ENCODE results near the gene CLIC1.

CLIC1 gene

DNA sequence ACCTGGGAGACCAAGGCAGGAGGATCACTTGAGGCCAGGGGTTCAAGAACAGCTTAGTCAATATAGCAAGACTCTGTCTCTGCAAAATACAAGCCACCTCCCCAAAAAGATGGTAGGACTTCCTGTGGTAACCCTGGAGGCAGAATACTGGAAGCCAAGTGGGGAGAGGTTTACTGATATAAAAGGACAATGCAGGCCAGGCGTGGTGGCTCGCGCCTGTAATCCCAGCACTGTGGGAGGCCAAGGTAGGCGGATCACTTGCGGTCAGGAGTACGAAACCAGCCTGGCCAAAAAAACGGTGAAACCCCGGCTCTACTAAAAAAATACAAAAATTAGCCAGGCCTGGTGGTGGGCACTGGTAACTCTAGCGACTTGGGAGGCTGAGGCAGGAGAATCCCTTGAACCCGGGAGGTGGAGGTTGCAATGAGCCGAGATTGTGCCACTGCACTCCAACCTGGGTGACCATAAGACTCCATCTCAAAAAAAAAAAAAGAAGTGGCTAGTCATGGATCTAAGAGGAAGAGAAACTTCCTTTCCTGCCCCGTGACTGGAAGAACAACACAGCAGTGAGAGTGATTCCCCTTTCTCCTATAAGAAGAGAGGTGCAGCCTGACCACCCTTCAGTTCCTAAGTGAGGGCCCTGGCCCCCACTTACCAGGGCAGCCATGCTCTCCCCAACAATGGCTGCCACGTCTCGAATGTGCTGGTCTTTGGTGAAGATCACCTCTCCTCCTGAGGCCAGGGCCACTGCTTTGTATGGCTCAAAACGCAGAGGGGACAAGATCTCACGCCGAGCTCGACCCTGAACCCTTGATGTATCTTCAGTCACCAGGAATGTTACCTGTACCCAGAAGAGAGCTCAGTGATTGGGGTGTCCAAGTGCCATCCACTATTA lies 32.3 kb upstream of the CLIC1 start:
- DNase-seq (ENCODE audit: low read depth) = no peak

DNA sequence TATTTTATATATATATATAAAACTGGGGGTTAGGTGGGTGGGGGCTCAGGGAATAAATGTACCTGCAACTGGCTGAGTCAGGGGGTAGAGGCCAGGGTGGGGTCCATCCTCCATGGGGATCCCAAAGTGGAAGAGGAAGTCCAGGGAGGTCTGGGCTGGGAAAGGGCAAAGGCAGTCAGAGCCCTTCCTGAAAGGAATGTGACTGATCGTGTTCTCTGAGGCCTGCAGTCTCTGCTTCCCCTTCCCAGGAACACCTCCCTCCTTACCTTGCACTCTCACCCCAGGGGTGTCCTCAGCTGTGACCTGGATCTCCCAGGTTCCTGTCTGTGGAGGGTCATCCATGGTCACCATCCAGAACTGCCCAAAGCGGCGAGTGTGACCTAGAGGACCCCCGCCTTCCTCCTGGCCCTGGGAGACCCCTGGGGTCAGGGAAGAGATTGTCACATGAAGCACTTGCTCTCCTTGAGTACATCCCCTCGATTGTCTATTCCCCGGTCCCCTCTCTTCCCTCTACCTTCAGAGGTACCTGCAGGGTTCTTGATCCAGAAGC lies 30.8 kb upstream of the CLIC1 start:
- DNase-seq (ENCODE audit: low read depth) = no peak

DNA sequence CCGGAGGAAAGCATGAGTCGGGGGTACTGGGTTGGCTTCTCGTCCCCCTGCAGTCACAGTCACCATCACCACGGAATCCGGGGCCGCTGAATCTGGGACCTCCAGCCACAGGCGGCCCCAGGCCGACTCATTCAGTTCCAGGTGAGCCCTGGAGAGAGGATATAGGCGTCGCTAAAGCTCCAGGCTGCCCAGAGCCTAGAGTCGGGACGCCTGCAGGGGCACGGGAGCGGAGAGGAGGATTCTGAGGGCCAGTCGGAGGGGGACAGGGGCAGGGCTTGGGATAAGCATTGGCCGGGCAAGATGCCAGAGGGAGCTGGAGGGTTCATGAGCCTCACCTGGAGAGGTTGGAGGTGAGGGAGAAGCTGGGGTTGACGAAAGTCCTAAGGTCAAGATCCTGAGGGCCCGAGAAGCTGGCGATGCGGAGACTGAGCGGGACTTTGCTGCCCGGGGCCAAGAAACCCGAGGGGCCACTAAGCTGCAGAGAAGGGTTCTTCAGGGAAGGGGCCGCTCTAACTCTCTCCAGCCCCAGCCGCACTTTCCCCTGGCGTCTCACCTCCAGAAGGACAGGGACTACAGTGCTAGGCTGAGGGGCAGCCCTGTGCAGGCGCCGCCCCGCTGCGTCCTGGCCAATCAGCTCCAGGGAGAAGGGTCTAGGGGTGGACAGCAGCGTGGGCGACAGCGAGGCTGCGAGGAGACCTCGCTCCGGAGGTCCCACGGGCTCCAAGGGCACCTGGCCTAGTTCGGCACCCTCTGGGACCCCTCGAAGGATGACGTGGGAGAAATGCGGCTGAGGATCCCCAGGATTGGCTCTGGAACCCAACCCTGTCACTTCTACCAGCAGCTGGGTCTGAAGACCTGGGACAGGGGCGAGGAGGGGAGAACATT lies 29.8 kb upstream of the CLIC1 start:
- no peak for DNase-seq (ENCODE audit: low read depth)

DNA sequence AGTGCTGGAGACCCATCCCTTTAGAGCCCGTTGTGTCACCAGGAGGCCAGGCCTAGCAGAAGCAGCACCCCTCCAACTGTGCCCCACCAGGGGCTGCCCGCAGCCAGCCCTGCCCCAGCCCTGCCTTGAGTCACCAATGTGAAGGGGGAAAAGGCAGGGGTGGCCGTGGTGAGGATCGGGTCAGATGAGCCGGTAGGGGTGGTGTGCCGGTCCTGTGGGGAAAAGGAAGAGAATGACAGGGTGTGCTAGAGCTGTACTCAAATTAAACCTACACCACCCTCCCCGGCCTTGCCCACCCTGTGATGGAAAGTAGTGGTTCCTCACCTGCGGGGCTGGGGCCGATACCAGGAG lies 29.2 kb upstream of the CLIC1 start:
- DNase-seq (ENCODE audit: low read depth) = no peak

DNA sequence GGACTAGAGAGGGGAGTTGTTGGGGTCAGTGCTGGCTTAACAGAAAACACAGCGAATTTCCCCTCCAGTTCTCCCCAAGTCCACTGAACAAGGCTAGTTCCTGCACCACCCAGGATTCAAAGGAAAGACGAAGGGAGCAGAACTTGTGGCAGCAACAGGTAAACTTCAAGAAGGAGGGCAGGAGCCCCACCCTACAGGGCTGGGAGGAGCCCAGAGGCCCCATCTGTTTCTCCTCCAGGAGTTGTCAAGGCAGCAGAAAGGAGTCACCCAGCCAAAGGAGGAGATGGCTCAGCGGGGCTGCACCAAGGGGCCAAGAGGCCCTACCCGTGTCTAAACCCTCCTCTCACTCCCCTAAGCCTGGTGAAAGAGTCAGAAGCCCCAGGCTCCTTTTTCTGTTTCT lies 27.9 kb upstream of the CLIC1 start:
- DNase-seq (ENCODE audit: low read depth) = no peak

DNA sequence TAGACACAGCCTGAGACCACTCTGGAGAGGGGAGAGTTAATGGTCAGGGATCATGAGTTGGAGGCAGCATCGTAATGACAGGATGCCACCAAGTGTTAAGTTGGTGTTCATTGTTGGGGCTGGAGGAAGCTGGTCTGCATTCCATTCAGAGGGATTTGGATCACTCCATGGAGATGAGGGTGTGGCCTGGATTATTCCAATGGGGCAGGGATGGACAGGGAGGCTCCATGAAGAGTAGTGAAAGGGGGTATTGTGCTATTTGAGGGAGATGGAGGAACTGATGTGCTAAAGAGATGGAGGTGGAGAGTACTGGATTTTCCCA lies 27.2 kb upstream of the CLIC1 start:
- peak; percentile 45 for DNase-seq (ENCODE audit: low read depth)

DNA sequence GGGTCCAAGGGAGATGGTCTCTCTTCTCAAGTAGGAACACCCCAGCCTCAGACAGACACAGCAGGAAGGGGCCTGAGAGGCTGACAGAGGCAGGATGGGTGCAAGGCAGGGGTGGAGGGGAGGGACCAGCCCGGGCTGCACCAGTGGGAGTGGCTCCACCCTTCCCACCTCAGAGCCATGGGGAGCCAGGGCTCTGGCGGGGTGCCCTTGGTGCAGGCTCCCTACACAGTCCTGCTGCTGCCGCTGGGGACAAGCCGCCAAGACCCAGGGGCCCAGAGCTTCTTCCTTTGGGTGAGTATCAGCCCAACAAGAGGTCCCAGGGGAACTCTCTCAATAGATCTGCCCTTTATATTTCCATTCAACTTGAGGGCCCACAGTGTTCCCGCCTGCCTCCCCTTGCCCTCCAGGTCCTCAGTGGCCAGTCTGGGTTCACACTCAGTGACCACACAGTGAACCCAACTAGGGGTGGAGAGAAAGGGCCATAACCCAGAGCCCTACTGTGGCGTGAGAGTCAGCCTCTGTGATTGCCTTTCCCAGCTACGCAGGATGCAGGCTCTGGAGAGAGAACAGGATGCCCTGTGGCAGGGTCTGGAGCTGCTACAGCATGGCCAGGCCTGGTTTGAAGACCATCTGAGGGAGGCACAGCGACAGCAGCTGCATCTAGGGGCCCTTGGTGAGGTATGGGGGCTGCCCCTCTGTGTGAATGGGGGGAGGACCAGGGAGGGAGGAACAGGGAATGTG lies 26.7 kb upstream of the CLIC1 start:
- DNase-seq (ENCODE audit: low read depth) = no peak

DNA sequence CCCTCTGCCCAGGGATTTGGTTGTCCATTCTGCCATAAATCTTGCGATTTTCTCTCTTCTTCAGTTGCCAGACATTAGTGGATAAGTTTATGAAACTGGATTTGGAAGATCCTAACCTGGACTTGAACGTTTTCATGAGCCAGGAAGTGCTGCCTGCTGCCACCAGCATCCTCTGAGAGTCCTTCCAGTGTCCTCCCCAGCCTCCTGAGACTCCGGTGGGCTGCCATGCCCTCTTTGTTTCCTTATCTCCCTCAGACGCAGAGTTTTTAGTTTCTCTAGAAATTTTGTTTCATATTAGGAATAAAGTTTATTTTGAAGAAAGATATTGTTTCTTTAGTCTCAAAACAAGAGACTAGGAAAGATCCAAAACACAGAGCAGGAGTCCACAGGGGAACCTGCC lies 26.0 kb upstream of the CLIC1 start, which contains the start of gene SAPCD1:
TSS of gene SAPCD1 (plus strand) at position 301 of the 400 bp plus-strand sequence. CDS start 399 bp downstream, outside the sequence.
- DNase-seq (ENCODE audit: low read depth) = no peak

DNA sequence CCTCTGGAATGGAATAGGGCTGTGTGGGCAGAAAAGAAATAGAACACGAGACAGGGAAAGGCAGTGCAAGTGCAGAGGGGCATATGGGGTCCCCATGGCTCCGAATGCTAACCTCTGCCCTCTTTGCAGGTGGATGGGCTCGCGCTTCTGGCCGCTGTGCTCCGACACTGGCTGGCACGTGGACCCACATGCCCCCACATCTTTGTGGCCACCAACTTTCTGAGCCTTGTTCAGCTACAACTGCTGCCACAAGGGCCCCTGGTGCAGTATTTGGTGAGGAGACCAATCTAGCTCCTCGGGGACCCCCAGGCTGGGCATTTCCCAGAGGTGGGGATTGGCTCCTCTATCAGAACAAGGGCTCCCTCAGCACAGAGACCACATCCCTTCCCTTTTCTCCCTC lies 25.0 kb upstream of the CLIC1 start:
- DNase-seq (ENCODE audit: low read depth) = no peak

DNA sequence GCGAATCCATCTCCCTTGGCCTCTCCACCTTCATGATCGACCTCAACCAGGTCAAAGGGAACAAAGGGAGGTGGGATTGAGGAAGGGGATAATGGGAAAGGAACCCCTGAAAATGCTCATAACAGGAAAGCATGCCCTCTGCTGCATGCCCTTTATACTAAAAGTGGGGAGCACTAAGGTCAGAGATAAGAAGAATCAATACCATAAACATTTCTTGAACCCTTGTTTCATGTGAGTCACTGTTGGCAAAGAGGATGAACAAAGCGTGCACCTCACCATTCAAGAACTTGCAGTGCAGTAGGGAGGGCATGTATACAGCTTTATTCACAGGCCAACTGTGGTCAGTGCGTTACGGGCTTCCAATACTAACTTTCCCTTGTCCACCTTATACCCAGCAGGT lies 24.5 kb upstream of the CLIC1 start:
- DNase-seq (ENCODE audit: low read depth) = no peak

DNA sequence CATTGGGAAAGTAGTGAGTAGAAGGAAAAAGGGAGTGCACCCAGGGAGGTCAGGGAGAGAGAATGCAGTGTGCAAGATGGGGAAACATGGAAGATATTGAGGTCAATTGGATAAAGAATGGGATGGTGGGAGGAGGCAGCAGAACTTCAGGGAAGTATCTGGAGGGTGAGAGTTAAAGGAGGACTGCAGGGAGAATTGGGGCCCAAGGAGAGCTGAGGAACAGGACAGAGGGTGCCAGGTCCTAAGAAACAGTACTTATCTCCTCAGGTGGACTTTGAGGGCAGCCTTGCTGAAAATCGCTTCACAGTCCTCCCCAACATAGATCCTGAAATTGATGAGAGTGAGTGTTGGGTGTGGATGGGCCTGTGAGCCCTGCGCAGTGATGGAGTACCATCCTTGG lies 22.0 kb upstream of the CLIC1 start:
- no peak for DNase-seq (ENCODE audit: low read depth)

DNA sequence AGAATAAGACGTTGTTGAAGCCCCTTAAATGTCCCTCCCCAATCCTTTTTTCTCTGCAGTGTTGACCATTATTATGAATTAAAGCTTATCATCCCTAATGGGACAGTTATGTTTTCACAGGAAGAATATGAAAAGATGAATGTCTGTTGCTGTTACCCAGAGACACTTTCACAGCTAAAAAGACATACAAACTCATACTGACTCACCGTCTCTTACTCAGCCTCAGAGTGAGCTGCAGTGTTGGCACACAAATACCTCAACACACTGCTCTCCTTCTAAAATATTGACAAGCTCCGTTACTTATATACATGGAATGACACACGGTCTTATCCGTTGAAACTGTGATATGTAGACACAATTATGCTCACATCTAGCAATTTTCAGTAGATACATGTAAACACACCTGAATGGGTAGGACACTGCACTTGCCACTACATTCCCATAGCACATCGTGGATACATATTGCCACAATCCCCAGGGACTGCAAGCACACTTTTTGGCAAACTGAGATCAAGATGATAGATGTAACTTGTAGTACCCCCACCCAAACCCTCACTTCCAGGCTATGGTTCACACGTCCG lies 16.5 kb upstream of the CLIC1 start:
- peak; percentile 29 for DNase-seq (ENCODE audit: low read depth)

DNA sequence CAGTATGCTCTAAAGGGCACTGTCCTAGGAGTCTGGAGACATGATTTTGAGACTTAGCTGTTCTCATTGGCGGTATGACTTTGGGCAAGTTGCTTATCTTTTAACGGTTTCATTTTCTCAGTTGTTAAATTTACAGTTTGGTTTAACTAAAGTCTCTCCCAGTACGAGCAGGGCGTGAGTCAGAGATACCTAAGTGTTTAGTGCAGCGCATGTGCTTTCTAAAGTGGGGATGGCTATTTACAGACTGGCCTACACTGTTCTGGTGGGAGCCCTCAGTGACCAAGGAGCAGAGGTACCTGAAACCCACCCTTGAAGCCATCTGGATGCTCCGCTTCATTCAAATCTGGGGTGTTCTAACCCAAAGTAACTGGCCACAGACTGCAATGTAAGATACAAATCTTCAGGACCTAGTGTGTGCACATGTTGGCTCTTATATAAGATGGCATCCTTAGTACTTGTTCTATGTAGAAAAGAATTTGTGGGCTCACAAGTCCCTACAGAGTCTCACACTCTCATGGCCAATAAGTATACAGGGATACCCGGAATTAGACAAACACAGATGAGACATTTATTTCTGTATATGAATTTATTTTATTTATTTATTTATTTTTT lies 14.2 kb upstream of the CLIC1 start:
- DNase-seq (ENCODE audit: low read depth) = no peak

DNA sequence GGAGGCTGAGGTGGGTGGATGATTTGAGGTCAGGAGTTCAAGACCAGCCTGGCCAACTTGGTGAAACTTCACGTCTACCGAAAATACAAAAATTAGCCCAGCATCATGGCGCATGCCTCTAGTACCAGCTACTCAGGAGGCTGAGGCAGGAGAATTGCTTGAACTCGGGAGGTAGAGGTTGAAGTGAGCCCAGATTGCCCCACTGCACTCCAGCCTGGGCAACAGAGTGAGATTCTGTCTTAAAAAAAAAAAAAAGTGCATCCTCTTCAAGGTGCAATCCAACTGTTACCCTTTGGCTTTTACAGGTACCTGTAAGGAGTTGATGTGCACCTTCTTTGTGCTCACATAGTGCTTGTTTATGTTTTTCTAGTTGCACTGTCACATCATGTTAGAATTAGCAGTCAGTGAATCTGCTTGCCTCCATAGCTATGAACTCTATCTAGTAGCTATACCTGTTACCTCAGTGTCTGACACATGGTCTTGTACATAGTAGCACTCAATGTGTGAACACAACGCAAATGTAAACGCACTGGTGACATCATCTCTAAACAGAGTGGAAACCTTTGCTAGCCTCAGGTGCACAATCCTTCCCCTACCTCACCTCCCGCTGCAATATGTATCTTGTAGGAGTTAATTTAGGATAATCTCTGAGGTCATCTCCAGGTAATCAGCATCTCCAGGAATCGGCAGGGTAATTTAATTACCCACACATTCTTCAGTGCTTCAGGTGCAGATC lies 13.1 kb upstream of the CLIC1 start:
- no peak for DNase-seq (ENCODE audit: low read depth)

DNA sequence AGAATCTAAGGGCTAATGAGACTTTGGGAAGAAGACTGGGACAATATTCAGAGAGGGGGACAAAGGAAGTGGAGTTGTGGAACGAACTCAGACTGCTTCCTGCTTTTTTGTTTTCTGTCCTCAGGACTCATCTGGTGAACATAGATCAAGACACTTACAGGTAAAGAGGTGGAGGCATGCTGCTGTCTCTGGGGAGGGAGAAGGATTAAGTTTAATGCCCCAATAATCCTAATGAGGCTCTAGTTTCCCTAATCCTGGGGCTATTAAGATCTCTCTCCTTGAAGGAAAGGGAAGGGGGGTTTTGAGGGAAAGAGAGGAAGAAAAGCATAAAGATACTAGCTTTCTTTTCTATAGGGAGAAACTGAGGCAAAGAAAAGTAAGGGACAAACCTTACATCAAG lies 8.1 kb upstream of the CLIC1 start:
- DNase-seq (ENCODE audit: low read depth) = no peak

DNA sequence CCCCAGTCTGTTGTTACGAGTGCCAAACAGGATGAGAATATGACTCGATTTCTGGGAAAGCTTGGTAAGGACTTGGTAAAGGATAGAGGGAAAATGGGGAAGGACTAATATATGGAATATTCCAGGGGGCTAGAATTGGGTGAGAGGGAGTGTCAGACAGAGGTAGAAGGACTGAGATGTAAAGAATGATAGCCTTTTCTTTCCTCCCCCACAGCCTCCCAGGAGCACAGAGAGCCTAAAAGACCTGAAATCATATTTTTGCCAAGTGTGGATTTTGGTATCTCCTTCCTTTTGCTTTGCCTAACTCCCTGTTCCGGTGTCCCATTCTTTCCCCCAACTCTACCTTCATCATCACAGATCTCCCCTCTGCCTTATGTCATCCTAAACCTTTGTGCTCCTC lies 6.6 kb upstream of the CLIC1 start:
- no peak for DNase-seq (ENCODE audit: low read depth)

DNA sequence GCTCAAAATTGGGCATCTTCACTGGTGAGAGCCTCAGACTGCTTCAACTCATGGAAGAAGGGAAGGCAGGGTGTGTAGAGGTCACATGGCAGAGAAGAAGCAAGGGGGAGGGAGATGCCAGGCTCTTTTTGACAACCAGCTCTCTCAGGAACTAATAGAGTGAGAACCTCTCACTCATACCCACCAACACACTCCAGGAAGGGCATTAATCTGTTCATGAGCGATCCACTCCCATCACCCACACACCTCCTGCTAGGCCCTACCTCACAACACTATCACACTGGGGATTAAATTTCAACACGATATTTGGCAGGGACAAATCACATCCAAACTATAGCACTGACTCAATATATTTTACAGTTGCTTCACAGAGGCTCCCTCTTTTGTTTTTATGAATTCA lies 5.5 kb upstream of the CLIC1 start:
- no peak for DNase-seq (ENCODE audit: low read depth)

DNA sequence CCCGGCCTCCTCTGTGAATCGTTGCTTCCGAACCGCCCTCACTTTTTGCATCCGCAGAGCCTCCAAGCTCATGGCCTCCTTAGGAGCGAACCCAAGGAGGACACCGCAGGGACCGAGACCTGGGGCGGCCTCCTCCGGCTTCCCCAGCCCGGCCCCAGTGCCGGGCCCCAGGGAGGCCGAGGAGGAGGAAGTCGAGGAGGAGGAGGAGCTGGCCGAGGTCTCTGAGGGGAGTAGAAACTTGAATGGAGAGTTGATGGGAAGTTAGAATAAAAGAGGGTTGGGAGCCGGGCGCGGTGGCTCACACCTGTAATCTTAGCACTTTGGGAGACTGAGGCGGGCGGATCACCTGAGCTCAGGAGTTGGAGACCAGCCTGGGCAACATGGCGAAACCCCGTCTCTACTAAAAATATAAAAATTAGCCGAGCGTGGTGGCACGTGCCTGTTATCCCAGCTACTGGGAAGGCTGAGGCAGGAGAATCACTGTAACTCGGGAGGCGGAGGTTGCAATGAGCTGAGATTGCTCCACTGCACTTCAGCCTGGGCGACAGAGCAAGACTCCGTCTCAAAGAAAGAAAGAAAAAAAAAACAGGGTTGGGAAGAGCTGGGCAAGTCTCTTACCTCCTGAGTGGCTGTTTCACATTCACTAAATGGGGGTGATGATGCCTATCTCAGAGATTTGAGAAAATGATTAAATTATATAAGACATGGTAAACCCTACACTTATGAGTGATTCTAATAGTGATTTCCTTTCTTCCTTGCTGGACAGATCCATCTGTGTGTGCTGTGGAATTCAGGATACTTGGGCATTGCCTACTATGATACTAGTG lies 4.3 kb upstream of the CLIC1 start:
- no peak for DNase-seq (ENCODE audit: low read depth)

DNA sequence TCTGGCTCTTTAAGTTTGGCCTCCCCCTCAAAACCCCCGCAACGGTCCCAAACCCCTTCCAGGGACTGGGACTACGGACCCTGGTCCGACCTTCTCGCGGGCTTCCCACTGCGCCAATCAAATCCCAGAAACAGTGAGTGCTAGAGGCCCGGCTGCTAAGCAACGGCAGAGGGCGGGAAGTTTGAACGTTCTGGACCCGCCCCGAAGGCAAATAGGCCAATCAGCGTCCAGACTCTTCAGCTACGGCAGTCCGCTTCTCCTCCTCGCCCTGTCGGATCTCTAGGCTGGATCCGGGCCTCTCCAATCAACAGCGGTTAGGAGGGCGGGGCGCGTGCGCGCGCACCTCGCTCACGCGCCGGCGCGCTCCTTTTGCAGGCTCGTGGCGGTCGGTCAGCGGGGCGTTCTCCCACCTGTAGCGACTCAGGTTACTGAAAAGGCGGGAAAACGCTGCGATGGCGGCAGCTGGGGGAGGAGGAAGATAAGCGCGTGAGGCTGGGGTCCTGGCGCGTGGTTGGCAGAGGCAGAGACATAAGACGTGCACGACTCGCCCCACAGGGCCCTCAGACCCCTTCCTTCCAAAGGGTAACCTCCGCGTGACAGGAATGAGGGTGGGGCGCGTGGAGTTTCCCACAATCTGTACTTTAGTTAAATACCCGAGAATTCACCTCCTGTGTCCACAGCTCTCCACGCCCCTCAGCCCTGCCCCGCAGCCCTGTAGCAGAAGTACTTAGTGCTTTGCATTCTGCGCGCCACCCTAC lies 3.5 kb upstream of the CLIC1 start, which contains the start of gene MSH5:
TSS of gene MSH5 (plus strand) at position 367 of the 758 bp plus-strand sequence. CDS start 462 bp downstream, outside the sequence.
- peak; percentile 99 for DNase-seq (ENCODE audit: low read depth)

All from fibroblast of gingiva (primary cell).